GM21367 (cell line): ENCODE data around the gene HS3ST3A1.

ENCODE experiments used
- ATAC-seq: cut with Tn5 transposase; IDR thresholded peaks from one replicate; pipeline ENCODE4 v1.9.1; 2021; ENCODE audit not compliant: unreplicated experiment

HS3ST3A1 gene

DNA sequence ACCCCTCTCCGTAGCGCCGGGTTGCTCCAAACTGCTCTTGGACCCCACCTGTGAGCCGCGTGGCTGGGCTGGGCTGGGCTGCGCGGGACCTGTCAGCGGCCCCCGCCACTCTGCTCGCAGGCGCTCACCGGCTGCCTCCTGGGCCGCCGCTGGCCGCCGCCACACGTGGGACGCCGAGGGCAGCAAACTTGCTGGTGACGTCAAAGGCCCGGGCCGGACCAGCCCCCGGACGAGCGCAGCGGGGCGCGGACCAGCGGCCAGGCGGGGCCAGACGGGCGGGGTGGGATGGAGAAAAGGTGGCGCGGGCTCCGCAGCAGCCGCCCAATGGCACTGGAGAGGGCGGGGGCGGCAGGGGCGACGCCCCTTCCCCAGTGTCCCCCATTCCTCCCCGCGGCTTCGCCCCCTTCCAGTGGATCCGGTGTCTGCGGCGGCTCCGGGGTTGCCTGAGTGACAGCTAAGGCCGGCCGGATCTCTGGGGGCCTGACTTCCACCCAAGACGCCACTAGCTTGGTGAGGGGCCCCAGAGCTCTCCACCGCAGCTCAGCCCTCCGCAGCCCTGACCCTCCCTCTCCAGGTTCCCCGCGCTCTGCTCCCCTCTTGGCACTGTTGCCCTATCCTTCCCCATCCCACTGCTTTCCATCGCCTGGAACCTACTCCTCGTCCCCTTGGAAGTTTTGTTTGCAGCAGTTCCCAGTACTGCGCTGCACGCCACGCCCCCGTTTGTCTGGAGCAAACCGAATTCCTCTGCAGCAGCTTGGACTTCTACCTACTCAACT, at the start of gene HS3ST3A1:
HS3ST3A1 (minus strand) TSS at position 154 of the 776 bp plus-strand sequence. CDS start 800 bp downstream, outside the sequence.
- ATAC-seq = no peak

GRCh38 chr17:13650096-13650675, 48.5 kb upstream of the HS3ST3A1 start:
- ATAC-seq = no peak

GRCh38 chr17:13647543-13648021, 45.9 kb upstream of the HS3ST3A1 start:
- ATAC-seq = no peak

- no peak for ATAC-seq
Observed at GRCh38 chr17:13646969-13647542, 45.3 kb upstream of the HS3ST3A1 start.

GRCh38 chr17:13646411-13646810, 44.7 kb upstream of the HS3ST3A1 start:
- ATAC-seq = no peak

GRCh38 chr17:13643180-13643579, 41.5 kb upstream of the HS3ST3A1 start:
- ATAC-seq = no peak

DNA sequence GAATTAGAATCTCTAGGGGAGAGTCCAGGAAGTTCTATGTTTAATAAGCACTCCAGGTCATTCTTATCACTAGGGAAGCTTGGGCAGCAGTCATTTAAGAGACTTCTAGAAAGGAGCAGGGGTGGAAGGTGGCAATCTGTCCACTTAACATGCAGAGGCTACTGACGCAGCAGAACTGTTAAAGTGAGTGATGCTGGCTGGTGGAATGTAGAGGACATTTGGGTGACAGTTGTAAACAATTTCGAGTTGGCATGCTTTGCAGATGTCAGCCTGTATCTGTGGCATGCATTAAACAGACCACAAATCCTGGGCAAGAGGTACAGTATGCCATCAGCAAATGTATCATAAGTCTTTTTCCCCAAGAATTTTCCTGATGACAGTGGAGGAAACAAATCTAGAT, 40.5 kb upstream of the HS3ST3A1 start:
- no peak for ATAC-seq

DNA sequence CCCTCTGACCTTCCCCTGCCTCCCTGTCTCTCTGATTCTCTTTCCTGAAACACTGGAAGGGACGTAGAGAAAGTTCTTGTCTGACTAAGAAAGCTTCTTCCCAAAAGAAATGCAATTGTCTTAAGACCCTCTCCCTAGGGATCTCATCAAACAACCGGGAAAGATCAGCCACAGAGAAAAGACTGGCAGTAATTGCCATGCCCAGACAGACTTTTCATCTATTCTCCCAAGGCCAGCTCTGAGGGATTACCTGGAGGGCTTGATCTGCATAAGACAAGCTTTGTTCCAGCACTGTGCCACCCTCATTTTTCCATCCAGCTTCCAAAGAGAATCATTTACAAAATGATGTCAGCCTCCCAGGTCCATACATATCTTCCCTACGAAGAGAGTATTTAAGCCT, 38.8 kb upstream of the HS3ST3A1 start:
- ATAC-seq = no peak

- no peak for ATAC-seq
Observed at GRCh38 chr17:13638855-13639458, 37.2 kb upstream of the HS3ST3A1 start.

- no peak for ATAC-seq
Observed at GRCh38 chr17:13636951-13637350, 35.2 kb upstream of the HS3ST3A1 start.

DNA sequence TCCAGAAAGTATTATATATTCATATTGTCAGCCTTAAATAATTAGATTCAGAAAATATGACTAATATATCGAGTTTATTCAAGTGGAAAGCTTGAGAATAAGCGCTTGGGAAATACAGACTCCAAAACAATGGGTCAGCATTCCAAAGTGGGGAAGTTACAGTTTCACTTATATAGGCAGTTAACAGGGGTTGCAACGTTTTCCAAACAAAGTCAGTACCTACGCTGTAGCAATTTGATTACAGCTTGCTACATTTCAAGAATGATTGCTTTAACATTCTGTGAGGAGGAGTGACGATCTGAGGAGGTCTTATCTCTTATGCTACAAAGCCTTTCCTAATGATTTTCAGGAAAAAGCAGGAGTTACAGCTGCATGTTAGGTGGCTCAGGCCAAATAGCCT, 34.2 kb upstream of the HS3ST3A1 start:
- ATAC-seq = no peak

- no peak for ATAC-seq
Observed at GRCh38 chr17:13634021-13634420, 32.3 kb upstream of the HS3ST3A1 start.

- ATAC-seq = no peak
Observed at GRCh38 chr17:13631529-13631928, 29.8 kb upstream of the HS3ST3A1 start.

- no peak for ATAC-seq
Observed at GRCh38 chr17:13626703-13627102, 25.0 kb upstream of the HS3ST3A1 start.

GRCh38 chr17:13619462-13619861, 17.7 kb upstream of the HS3ST3A1 start:
- no peak for ATAC-seq

DNA sequence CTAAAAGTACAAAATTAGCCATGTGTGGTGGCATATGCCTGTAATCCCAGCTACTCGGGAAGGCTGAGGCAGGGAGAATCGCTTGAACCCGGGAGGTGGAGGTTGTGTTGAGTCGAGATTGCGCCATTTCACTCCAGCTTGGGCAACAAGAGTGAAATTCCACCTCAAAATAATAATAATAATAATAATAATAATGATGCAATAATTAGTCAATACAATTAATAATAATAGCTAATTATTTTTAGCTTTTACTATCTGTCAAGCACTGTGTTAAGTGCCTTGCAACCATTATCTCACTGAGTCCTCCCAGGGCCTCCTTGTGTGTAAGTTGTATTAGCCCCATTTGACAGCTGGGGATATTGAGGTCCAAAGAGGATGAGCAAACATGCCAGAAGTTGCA, 14.3 kb upstream of the HS3ST3A1 start:
- no peak for ATAC-seq

DNA sequence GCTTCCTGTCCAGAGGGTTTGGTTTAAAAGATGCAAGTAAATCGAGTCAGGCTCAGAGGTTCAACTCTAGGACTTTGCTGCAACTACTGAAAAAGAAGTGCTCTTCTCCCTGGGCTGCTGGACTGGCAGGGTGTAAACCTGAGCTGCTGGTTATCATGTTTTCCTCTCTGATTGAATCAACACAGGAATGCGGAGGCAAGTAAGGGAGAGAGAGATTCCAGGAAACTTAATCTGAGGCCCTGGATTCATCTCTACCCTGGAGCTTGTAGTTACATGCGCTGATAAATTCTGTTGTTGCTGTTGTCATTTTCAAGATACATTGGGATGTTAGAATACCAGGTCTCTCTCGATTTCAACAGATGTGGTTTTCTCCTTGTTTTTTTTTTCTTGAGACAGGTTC, 8.2 kb upstream of the HS3ST3A1 start:
- ATAC-seq = no peak

DNA sequence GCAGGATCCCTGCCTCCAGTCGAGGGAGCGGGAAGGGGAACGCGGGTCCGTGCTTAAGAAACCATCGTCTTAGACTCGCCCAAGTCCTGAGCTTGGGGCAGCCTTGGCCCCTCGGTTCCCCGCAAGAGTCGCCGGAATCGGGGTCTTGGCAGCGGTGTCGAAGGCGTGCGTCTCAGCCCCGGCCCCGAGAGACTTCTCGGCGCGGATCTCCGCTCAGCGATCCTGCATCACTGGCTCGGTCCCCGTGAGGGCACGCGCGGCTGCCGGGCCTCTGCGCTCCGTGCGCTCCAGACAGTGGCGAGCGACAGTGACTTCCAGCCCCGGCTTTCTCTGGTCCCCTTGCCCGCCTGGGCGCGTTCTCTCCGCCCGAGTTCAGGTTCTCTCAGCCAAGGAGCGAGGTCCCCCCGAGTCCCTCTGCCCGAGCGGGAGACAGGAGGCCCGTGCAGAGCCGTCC, 380 bp downstream of the HS3ST3A1 start:
- no peak for ATAC-seq

- no peak for ATAC-seq
Observed at GRCh38 chr17:13600475-13601321, 1.0 kb downstream of the HS3ST3A1 start.

DNA sequence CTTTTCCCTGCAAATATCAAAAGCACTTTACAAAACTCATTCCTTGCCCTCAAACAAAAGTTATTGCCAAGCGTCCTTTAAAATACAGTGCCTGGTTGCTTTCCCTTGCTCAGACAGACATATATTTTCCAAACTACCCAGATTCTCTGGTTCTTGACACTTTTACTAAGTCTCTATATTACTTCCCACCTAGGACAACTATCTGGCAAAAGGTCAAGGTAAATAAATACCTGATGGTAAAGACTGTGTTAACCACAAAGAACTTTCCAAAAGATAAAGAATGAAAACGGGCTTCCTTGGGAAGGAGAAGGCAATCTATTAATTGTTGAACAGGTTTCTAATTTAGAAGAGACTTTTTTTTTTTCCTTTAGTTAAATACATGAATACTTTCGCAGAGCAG, 1.9 kb downstream of the HS3ST3A1 start:
- no peak for ATAC-seq

- no peak for ATAC-seq
Observed at GRCh38 chr17:13599168-13599577, 2.6 kb downstream of the HS3ST3A1 start.
